Measurements from ENCODE around the gene RIMBP2. TPM values are rescaled to one million over a fixed set of nuclear protein-coding genes. Genes with fewer than 3 reads are reported as not detected.

The RIMBP2 gene
- total RNA-seq, 5 donors from 2014 or later (not counting 1 experiment from before 2014, with no cell fraction given): 0.10 to 0.38 TPM; not detected in 3

DNA sequence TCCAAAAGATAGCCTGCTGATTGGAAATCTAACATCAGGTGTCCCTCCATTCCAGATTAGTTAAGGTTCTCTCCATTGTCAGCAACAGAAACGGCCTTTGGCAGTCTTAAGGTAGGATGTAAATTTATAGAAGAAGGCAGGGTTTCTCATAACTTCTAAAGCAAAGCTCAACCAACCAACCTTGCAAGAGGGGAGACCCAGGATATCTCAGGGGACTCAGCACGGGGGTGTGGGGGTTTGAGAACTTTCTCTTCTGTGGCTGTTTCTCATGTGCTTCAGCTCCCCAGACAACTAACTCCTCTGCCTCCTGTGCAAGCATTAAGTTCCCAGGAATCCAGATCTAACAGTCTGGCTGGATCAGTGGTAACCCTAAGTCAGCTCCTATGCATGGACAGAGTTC lies 148.1 kb downstream of the RIMBP2 start:
- no CpG with 5 or more reads among the region's 2 CpGs for WGBS (ENCODE audit: insufficient coverage)
- Histone ChIP-seq H3K27me3 (replicated peaks in 1 of 2; ENCODE audit: control insufficient read depth in 2 of 2, extremely low read depth in 1 of 2, insufficient read depth in 2 of 2, low read length in 1 of 2) (peaks cover 0 to 5% of the 10 kb centered on the region in 2 experiments), H3K36me3 (ENCODE audit: control insufficient read depth in 2 of 2, extremely low read depth in 1 of 2, insufficient read depth in 1 of 2, low read length in 1 of 2) (no peaks in the 10 kb centered on the region), H3K27ac (ENCODE audit: low read length) (no peak overlapping the region), H3K4me1 (ENCODE audit: control insufficient read depth in 1 of 2, extremely low read depth in 1 of 2, insufficient read depth in 2 of 2, low read length in 2 of 2) (no peaks in the 10 kb centered on the region), H3K4me3 (ENCODE audit: control insufficient read depth in 1 of 2, extremely low read depth in 1 of 2, low read length in 1 of 2) (no peak overlapping the region), H3K9me3 (no peaks in the 10 kb centered on the region)
- DNase-seq: no peak
- H3K4me3 Mint-ChIP-seq: no peak overlapping the region
- no peak for ATAC-seq (replicated peaks in 1 of 4)
- ChIA-PET CTCF (no interaction called here), POLR2A (no interaction called here)
- no peak overlapping the region for H3K27ac Mint-ChIP-seq
- no peaks in the 10 kb centered on the region for H3K36me3 Mint-ChIP-seq
- H3K27me3 Mint-ChIP-seq: peaks cover 4 to 9% of the 10 kb centered on the region in 2 donors
- peaks cover 17 to 20% (median 18%) of the 10 kb centered on the region in 3 donors for H3K9me3 Mint-ChIP-seq
- H3K4me1 Mint-ChIP-seq: no peaks in the 10 kb centered on the region

DNA sequence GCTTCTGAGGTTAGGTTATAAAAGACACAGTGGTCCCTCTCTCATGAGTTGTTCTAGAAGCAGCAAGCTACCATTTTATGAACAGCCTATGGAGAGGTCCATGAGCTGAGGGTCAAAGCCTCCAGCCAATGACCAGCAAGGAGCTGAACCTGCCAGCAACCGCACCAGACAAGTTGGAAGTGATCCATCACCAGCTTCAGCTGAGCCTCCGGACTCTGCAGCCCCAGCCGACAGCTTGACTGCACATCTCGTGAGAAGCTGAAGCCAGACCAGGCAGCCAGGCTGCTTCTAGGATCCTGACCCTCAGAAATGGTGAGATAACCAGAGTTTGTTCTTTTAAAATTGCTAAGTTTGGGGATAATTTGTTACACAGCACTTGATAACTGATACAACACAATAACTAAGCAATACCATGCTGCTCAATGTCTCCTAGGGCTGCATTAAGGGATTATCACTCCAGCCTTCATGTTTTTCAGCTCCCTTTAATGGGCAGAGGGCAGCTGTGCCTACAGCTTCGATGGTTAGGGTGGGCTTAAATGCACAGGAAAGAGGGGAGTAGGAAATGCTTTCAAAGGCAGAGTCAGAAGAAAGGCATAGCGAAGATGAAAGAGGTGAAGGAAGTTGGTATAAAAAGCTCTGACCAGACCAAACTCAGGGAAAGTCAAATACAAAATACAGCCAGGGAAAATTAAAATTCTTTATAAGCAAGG lies 149.5 kb downstream of the RIMBP2 start:
- ATAC-seq (replicated peaks in 1 of 4) (no peak), DNase-seq (no peak)
- Mint-ChIP-seq H3K27ac (no peak overlapping the region), H3K9me3 (peaks cover 17 to 20% (median 18%) of the 10 kb centered on the region in 3 donors), H3K36me3 (no peaks in the 10 kb centered on the region), H3K4me3 (no peak overlapping the region), H3K4me1 (no peaks in the 10 kb centered on the region), H3K27me3 (peaks cover 4 to 9% of the 10 kb centered on the region in 2 donors)
- ChIA-PET POLR2A (no interaction called here), CTCF (interaction anchor here in 1 of 2 donors (0.6 kb wide), 1 partner anchor 549 kb away, joined by 3 read pairs; no protein-coding TSS in a partner anchor)
- no peak overlapping the region for H3K27ac ChIP-seq (ENCODE audit: low read length)
- 89% methylated on average over 4 of the region's 6 CpGs for WGBS (ENCODE audit: insufficient coverage)
- no peaks in the 10 kb centered on the region for H3K36me3 ChIP-seq (ENCODE audit: control insufficient read depth in 2 of 2, extremely low read depth in 1 of 2, insufficient read depth in 1 of 2, low read length in 1 of 2)
- no peaks in the 10 kb centered on the region for H3K4me1 ChIP-seq (ENCODE audit: control insufficient read depth in 1 of 2, extremely low read depth in 1 of 2, insufficient read depth in 2 of 2, low read length in 2 of 2)
- no peak overlapping the region for H3K4me3 ChIP-seq (ENCODE audit: control insufficient read depth in 1 of 2, extremely low read depth in 1 of 2, low read length in 1 of 2)
- H3K9me3 ChIP-seq: no peaks in the 10 kb centered on the region
- H3K27me3 ChIP-seq (replicated peaks in 1 of 2; ENCODE audit: control insufficient read depth in 2 of 2, extremely low read depth in 1 of 2, insufficient read depth in 2 of 2, low read length in 1 of 2): peaks cover 0 to 5% of the 10 kb centered on the region in 2 experiments

DNA sequence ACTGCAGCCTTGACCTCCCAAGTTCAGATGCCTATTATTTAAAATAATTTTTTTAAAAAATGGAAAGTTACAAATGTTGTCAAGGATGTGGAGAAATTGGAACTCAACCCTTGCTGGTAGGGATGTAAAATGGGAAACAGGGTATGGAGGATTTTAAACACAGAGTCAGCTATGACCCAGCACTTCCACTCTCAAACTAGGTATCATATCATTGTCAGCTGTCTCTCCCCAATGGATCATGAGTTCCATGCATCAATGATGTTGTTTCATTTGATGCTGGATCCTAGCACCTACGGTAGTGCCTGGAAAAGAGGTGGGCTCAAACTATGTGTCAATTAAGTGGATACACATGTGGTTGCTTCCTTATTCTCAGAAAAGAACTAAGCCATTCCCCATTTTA lies 150.9 kb downstream of the RIMBP2 start:
- Histone ChIP-seq H3K36me3 (ENCODE audit: control insufficient read depth in 2 of 2, extremely low read depth in 1 of 2, insufficient read depth in 1 of 2, low read length in 1 of 2) (no peaks in the 10 kb centered on the region), H3K27ac (ENCODE audit: low read length) (no peak overlapping the region), H3K4me1 (ENCODE audit: control insufficient read depth in 1 of 2, extremely low read depth in 1 of 2, insufficient read depth in 2 of 2, low read length in 2 of 2) (no peaks in the 10 kb centered on the region), H3K27me3 (replicated peaks in 1 of 2; ENCODE audit: control insufficient read depth in 2 of 2, extremely low read depth in 1 of 2, insufficient read depth in 2 of 2, low read length in 1 of 2) (peaks cover 0 to 5% of the 10 kb centered on the region in 2 experiments), H3K9me3 (no peaks in the 10 kb centered on the region), H3K4me3 (ENCODE audit: control insufficient read depth in 1 of 2, extremely low read depth in 1 of 2, low read length in 1 of 2) (no peak overlapping the region)
- ChIA-PET CTCF (no interaction called here), POLR2A (no interaction called here)
- H3K4me3 Mint-ChIP-seq: no peak overlapping the region
- peaks cover 19 to 25% (median 20%) of the 10 kb centered on the region in 3 donors for H3K9me3 Mint-ChIP-seq
- no peak for ATAC-seq (replicated peaks in 1 of 4)
- no peaks in the 10 kb centered on the region for H3K36me3 Mint-ChIP-seq
- no peak for DNase-seq
- no peaks in the 10 kb centered on the region for H3K4me1 Mint-ChIP-seq
- peaks cover 4 to 17% of the 10 kb centered on the region in 2 donors for H3K27me3 Mint-ChIP-seq
- WGBS (ENCODE audit: insufficient coverage): no CpG with 5 or more reads among the region's 1 CpG
- no peak overlapping the region for H3K27ac Mint-ChIP-seq

DNA sequence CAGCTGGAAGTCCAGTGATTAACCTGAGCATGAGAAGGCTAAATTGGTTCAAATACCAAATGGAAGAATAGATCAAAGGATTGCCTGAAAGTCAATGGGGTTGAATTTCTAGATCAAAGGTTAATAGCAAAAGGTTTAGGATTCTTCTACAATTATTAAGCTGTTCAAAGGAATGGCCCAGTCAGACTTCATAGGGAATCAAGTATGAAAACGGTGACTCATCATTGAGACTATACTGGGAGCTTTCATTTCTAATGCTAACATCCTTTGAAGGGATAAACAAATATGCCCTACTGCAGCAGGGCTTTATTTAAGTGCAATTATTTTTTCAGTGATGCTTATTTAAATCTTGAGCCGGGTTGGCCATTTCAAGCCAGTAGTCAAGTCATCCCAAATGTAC lies 152.8 kb downstream of the RIMBP2 start:
- CTCF ChIA-PET: no interaction called here
- Mint-ChIP-seq H3K27ac (no peak overlapping the region), H3K4me1 (no peaks in the 10 kb centered on the region), H3K36me3 (no peaks in the 10 kb centered on the region), H3K9me3 (peaks cover 19 to 21% (median 20%) of the 10 kb centered on the region in 3 donors), H3K4me3 (no peak overlapping the region), H3K27me3 (peaks cover 2 to 13% of the 10 kb centered on the region in 2 donors)
- POLR2A ChIA-PET: no interaction called here
- H3K4me1 ChIP-seq (ENCODE audit: control insufficient read depth in 1 of 2, extremely low read depth in 1 of 2, insufficient read depth in 2 of 2, low read length in 2 of 2): no peaks in the 10 kb centered on the region
- peaks cover 0 to 9% of the 10 kb centered on the region in 2 experiments for H3K27me3 ChIP-seq (replicated peaks in 1 of 2; ENCODE audit: control insufficient read depth in 2 of 2, extremely low read depth in 1 of 2, insufficient read depth in 2 of 2, low read length in 1 of 2)
- H3K27ac ChIP-seq (ENCODE audit: low read length): no peak overlapping the region
- ATAC-seq (replicated peaks in 1 of 4) (no peak), DNase-seq (no peak)
- WGBS (ENCODE audit: insufficient coverage): 86% methylated on average over 1 of the region's 2 CpGs
- H3K9me3 ChIP-seq: no peaks in the 10 kb centered on the region
- H3K4me3 ChIP-seq (ENCODE audit: control insufficient read depth in 1 of 2, extremely low read depth in 1 of 2, low read length in 1 of 2): no peak overlapping the region
- no peaks in the 10 kb centered on the region for H3K36me3 ChIP-seq (ENCODE audit: control insufficient read depth in 2 of 2, extremely low read depth in 1 of 2, insufficient read depth in 1 of 2, low read length in 1 of 2)

DNA sequence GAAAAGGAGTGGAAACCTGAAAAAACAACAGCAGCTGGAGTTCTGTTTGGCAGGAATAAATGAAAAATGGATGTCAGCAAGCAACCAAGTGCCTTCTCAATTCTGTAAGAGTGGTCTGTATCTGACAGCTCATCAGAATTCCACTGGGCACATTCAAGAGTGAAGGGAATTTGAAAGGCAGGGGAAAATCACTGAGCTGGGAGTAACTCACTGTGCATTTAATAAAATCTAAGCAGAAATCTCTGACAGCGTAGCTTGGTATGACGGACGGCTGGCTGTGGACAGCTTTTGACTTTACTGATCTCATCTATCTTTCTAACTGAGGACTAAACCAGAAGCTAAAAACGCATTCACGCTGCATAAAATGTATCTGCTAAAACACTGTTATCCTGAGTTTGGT lies 153.4 kb downstream of the RIMBP2 start:
- DNase-seq (no peak), ATAC-seq (replicated peaks in 1 of 4) (no peak)
- Histone ChIP-seq H3K4me3 (ENCODE audit: control insufficient read depth in 1 of 2, extremely low read depth in 1 of 2, low read length in 1 of 2) (no peak overlapping the region), H3K9me3 (no peaks in the 10 kb centered on the region), H3K27ac (ENCODE audit: low read length) (no peak overlapping the region), H3K36me3 (ENCODE audit: control insufficient read depth in 2 of 2, extremely low read depth in 1 of 2, insufficient read depth in 1 of 2, low read length in 1 of 2) (no peaks in the 10 kb centered on the region), H3K4me1 (ENCODE audit: control insufficient read depth in 1 of 2, extremely low read depth in 1 of 2, insufficient read depth in 2 of 2, low read length in 2 of 2) (no peaks in the 10 kb centered on the region), H3K27me3 (replicated peaks in 1 of 2; ENCODE audit: control insufficient read depth in 2 of 2, extremely low read depth in 1 of 2, insufficient read depth in 2 of 2, low read length in 1 of 2) (peaks cover 0 to 9% of the 10 kb centered on the region in 2 experiments)
- Mint-ChIP-seq H3K4me1 (no peaks in the 10 kb centered on the region), H3K9me3 (peaks cover 19 to 21% (median 20%) of the 10 kb centered on the region in 3 donors), H3K27me3 (peaks cover 2 to 13% of the 10 kb centered on the region in 2 donors), H3K4me3 (no peak overlapping the region), H3K36me3 (no peaks in the 10 kb centered on the region), H3K27ac (no peak overlapping the region)
- WGBS (ENCODE audit: insufficient coverage): 70% methylated on average over 5 of the region's 5 CpGs
- ChIA-PET CTCF (no interaction called here), POLR2A (no interaction called here)

DNA sequence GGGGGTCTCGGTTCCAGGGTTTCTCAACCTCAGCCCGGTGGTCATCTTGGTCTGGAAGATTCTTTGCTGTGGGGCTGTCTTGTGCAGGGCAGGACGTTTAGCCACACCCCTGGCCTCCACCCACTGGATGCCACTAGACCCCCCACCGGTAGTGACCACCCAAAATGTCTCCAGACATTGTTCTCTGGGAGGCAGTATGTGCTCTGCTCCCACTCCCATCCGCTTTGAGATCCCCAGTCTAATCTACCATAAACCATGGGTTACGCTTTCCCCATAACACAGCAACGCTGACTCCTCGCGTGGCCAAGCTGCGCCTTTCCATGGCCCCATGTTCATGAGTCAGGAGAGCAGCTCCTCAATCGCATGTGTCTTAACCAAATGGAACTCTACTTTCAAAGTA lies 155.8 kb downstream of the RIMBP2 start:
- Mint-ChIP-seq H3K27ac (no peak overlapping the region), H3K4me1 (no peaks in the 10 kb centered on the region), H3K9me3 (peaks cover 7 to 13% (median 7%) of the 10 kb centered on the region in 3 donors), H3K36me3 (no peaks in the 10 kb centered on the region), H3K27me3 (peaks cover 5 to 10% of the 10 kb centered on the region in 2 donors), H3K4me3 (no peak overlapping the region)
- Histone ChIP-seq H3K9me3 (no peaks in the 10 kb centered on the region), H3K27ac (ENCODE audit: low read length) (no peak overlapping the region), H3K36me3 (ENCODE audit: control insufficient read depth in 2 of 2, extremely low read depth in 1 of 2, insufficient read depth in 1 of 2, low read length in 1 of 2) (no peaks in the 10 kb centered on the region), H3K27me3 (replicated peaks in 1 of 2; ENCODE audit: control insufficient read depth in 2 of 2, extremely low read depth in 1 of 2, insufficient read depth in 2 of 2, low read length in 1 of 2) (peaks cover 0 to 11% of the 10 kb centered on the region in 2 experiments), H3K4me1 (ENCODE audit: control insufficient read depth in 1 of 2, extremely low read depth in 1 of 2, insufficient read depth in 2 of 2, low read length in 2 of 2) (no peaks in the 10 kb centered on the region), H3K4me3 (ENCODE audit: control insufficient read depth in 1 of 2, extremely low read depth in 1 of 2, low read length in 1 of 2) (no peak overlapping the region)
- ChIA-PET CTCF (no interaction called here), POLR2A (no interaction called here)
- ATAC-seq (replicated peaks in 1 of 4): no peak
- 93% methylated on average over 7 of the region's 11 CpGs for WGBS (ENCODE audit: insufficient coverage)
- DNase-seq: no peak

All from T-cell (primary cell).